NCI-H1930 (cell line): Measurements from ENCODE around the gene GOPC.
"Not testable (repeated sequence)": the region's sequence is repeated elsewhere in the genome, so short reads cannot be mapped to it uniquely, and the experiment has no call there.

ENCODE experiments used
- DNase-seq, 2 experiments: peaks; one replicate each; lab custom pipeline; 2025; lab: John Stamatoyannopoulos, UW

GOPC gene

DNA sequence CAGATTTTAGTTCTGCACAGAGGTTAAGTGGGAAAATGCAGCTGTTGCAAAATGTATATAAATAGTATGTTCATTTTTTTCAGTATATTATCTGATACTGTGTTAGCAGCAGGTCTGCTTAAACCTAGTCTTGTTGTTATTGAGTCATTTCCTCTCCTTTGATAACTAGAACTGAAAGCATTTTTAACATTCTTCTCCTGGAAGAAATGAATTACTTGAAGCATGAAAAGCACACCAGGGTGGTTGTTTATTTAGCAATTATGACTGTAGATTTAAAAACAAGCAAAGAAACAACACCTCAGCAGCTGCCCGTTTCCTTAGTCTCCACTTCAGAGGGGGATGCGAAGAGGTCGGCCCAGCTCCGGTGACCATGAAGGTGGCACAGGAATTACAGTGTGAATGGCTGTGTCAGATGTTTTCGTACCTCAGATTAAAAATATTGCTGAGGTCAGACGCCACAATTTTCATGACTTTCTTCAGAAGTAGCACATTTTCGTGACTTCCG lies 53.5 kb downstream of the GOPC start:
- DNase-seq, result no peak

DNA sequence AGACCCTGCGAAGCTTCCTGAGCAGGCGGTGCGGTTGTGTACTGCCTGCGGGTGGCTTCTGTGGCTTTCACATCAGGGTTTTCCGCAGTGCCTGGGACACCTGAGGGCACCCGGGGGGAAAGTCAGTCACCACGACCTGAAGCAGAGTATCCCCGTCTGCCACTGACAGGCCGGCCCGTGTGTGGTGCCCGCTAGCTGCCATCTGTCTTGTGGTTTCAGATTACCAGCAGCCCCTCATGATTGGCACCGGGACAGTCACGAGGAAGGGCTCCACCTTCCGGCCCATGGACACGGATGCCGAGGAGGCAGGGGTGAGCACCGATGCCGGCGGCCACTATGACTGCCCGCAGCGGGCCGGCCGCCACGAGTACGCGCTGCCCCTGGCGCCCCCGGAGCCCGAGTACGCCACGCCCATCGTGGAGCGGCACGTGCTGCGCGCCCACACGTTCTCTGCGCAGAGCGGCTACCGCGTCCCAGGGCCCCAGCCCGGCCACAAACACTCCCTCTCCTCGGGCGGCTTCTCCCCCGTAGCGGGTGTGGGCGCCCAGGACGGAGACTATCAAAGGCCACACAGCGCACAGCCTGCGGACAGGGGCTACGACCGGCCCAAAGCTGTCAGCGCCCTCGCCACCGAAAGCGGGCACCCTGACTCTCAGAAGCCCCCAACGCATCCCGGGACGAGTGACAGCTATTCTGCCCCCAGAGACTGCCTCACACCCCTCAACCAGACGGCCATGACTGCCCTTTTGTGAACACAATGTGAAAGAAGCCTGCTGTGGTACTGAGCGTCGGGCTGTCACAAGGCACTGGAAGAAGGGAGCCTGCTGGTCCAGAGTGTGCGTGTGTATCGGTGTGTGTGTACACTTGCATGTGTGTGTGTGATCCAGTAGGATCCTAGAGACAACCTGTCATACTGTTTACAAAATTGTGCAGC lies 54.4 kb downstream of the GOPC start:
- no peak for DNase-seq

DNA sequence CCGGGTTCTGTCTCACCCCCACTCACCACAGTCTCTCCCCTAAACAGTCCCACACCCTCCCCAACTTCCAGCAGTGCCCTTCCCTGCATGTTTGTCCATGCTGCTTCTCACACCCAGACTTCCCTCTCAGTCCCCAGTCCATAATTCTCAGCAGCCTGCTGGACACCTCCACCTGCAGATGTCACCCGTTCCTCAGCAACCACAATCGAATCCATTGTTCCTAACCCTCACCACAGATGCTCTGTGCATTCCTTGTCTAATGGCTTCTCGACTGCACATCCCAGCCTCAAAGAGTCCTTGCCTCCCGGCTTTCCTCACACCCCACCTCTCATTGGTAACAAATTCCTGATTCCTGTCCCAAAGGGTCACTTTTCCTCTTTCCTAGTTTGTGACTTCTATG lies 55.6 kb downstream of the GOPC start:
- no peak for DNase-seq

DNA sequence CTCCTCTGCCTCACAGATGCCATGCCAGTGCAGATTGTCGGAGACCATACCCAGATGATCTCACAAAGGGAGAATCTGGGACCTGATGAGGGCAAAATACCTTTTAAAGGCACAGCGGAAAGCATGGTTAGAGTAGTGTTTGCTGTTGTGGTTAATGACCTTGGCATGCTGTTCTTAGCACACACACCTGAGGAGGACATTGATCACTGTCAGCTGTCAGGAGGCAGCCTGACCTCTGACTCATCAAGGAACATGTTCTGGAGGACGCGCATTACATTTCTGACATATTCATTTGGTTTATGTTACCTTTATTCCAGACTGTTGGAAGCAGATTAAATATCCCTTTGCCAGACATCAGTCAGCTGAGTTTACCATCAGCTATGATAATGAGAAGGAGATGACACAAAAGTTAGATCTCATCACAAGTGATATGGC lies 57.1 kb downstream of the GOPC start:
- DNase-seq, result no peak

DNA sequence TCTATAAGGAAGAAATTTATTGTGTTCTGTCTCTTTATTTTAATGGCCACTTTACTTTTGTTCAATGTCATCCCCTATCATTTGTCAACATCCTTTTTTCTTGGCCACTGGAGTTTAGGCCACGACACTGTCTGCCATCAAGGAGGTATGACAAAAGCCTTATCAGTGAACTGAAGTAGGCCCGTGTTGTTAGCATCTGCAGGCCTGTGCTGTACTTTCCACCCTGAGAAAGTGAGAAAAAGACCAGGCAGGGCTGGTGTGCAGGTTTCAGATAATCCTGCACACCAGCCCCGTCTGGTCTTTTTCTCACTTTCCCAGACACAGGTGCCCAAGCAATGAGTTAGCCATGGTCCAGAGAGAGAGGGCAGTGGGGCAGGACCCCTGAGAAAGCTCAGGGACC lies 57.6 kb downstream of the GOPC start:
- DNase-seq, result no peak

DNA sequence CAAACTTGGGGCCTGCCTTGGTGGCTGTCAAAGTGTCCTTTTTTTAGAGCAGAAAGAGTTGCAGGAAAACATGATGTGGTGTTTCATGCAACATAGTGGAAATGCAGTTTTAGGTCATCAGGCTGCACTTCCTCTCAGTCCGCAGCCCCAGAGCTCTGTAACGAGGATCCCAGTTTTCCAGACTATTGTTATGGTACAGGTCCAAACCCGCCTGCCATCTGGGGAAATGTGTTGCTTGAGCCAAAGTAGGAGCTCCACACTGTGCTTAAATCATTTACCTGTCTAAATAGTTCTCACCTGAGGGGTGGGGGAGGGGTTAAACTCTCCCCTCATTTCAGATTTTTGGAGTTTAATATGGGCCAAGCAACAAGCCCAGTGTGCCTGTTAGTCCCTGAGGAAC lies 59.8 kb downstream of the GOPC start:
- DNase-seq, result no peak

DNA sequence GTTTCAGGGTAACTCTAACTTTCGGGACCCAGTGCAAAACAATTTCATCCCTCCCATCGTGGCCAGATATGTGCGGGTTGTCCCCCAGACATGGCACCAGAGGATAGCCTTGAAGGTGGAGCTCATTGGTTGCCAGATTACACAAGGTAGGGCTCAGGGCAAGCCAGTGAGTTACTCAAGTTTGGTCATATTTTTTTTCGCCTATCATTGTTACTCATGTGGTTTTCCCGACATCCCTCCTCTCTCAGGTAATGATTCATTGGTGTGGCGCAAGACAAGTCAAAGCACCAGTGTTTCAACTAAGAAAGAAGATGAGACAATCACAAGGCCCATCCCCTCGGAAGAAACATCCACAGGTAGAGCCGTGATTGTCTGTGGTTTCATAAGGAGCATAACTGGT lies 61.6 kb downstream of the GOPC start:
- DNase-seq, result no peak

DNA sequence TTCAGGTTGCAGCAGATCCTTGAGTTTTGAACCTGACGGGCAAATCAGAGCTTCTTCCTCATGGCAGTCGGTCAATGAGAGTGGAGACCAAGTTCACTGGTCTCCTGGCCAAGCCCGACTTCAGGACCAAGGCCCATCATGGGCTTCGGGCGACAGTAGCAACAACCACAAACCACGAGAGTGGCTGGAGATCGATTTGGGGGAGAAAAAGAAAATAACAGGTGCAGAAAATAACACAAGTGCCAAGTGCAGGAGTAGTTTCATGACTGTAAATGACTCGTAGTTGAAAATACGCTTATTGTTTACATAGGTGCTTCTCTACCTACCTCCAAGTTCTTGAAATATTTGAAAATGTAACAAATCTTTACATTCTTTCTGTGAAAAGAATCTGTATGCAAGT lies 63.7 kb downstream of the GOPC start:
- no peak for DNase-seq

DNA sequence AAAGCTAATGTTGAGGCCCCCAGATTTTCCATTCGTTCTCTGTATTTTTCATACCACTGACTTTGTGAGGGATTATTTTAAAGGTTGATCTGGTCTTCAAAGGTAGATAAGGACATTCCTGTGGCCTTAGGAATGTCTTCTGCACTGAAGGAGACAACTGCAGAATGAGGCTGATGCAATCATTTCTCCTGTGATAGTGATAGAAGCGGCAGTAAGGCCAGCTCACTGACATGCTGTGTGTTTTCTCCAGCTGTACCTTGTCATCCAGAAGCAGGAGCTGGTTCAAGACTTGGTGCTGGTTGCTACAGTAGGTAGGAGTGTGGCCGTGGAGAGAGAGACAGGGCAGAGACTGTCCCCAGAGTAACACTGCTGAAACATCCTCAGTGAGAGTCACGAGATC lies 66.0 kb downstream of the GOPC start:
- DNase-seq, result no peak

DNA sequence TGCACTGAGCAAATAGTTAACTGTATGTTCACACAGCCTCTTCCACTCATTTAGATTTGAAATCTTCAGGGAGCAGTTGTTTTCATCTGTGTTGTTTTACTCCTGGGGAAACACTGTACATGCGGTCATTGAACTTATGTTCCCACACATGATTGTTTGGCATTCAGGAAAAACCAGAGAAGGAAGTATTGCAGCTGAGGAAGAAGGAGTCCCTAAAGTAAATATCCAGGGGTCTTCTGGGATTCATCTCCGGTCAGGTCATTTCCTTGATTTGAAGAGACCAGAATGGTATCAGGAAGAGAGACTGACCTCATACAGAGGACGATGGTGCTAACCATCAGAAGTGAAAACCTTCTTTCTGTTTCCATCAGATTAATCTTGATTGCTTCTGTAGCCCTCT lies 67.3 kb downstream of the GOPC start:
- no peak for DNase-seq

DNA sequence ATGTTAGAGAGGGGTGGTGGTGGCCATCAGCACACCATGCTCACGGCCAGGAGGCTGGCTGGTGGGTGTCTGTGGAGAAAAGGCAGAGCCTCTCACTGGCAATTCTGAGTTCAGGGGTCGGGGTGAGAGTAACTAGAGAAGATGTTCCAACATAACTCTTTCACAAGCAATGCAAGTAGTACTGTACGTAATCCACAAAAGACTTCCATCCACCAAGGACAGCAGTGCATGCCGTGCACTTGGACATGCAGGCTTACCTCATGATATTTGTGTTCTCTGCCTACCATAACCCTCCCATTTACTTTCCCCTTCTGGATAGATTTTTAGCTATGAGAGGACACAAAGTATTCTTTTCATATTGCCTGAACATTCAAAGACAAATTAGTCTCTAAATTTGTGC lies 68.5 kb downstream of the GOPC start:
- no peak for DNase-seq

DNA sequence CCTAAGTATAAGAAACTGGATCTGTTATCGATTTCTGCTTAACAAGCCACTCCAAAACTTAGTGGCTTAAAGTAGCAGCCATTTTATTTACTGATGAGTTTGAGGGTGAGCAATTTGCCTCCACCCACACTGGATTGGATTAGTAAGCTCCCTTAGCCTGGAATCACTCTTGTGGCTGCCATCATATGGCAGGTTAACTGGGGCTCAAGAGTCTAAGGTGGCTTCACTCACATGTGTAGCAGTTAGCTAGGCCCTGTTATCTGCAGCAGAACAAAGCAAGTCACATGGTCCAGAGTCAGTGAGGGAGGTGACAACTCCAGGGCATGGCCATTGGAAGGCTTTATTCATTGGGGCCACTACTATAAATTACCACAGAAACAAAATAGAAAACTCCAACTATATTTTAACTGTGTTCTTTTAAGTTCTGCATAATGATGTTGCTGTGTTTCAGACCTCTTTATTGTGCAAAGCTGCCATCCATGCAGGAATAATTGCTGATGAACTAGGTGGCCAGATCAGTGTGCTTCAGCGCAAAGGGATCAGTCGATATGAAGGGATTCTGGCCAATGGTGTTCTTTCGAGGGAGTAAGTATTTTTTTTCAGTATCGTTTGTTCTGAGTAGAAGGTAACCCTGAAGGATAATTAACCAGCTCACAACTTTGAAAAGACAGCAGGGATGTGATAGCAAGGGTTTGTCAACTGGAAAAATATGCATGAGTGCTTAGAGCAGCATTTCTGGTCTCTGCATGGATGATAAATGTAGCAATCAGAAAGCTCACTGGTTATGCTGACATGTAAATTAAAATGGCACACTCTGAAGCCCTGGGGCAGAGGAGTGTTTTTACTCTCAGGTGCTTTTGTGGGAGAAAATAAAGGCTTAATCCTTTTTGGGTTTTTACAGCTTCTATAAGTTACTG lies 70.2 kb downstream of the GOPC start:
- DNase-seq, result no peak

DNA sequence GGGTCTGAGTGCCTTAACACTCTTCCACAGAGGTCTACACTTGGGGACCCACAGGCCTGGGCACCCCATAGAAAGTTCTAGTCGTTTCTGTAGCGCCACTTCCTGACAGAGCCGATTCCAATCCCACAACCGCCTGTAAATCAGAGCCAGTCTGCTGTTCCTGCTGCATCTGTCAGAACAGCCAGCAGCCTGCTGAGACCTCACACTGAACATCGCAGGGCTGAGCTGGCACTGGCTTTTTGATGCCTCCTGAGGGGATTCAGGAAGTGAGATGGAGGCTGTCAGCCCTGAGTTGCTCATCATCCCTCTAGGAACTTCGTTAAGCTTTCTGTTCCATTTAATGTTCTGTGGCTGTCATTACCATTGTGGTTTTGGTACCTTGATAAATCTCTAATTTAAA lies 71.0 kb downstream of the GOPC start:
- DNase-seq, result no peak

DNA sequence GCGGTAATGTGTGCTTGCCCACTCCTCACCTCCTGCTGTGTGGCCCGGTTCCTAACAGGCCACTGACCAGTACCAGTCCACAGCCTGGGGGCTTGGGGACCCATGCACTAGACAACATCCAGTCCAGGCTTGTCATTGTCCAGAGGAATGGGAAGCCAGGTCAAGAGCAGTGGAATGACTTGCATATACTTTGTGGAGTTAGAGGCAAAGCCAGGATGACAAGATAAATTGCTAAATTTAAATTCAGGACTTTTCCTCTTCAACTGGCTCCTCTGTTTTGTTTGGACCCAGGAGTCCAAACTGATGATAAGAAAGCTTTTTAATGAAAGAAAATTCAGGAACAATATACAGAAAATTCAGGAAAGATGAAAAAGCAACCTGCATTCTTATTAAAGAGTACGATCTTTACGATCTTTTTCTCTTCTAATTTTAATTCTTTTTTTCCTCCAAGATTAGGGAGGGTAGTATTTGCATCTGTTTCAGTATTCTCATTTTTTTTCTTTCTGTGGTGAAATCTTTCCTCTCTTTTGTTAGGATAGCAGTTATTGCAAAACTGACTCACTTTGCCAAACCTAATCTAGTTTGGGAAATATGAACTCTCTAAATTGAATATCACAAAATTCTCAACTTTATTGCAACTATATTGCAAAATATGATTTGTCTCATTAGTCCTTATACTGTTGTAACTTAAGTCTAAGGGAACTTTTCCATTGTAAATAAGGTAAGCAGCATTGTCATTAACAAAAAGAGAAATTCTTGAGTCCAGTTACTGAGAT lies 71.7 kb downstream of the GOPC start:
- DNase-seq, result no peak

DNA sequence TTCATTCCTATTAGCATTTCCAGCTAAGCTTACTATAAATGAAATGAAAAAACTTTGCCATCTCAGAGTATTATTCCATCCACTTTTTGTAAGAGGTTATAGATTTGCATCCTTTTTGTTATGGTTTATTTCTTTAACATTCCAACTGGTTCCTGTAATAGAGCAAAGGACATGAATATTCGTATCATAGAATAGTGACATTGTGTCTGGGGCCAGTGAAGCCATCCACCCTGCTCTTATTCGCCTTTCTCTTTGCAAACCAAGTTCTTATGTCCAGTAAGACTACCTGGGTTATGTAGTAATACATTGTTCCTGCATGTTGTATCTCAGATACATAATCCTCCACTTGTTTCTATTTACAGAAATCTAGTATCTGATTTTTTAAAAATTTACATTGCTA lies 76.7 kb downstream of the GOPC start:
- no peak for DNase-seq

DNA sequence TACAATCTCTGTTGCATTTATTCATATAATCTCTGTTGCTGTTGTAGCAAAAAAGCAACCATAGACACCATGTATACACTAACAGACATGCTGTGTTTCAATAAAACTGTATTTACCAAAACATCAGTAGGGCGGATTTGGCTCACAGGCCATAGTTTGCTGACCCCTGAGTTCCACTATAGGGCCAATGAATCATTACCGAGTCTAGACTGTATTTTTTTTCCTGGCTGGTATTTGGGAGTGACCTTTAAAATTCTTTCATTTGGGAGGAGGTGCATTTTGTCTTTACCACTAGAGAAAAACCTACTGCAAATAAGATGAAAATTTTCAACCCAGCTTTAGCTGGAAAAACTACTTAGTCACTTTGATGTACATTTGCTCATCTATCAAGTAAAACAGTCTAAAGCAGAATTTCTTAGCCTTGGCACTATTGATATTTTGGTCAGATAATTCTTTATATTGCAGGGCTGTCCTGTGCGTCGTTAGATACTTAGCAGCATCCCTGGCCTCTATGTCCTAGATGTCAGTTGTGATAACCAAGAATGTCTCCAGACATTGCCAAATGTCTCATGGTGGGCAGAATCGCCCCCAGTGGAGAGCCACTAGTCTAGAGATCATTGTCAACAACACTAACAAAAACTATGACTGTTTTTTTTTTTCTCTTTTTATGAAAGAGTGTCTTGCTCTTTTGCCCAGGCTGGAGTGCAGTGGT lies 80.4 kb downstream of the GOPC start:
- DNase-seq, result no peak

DNA sequence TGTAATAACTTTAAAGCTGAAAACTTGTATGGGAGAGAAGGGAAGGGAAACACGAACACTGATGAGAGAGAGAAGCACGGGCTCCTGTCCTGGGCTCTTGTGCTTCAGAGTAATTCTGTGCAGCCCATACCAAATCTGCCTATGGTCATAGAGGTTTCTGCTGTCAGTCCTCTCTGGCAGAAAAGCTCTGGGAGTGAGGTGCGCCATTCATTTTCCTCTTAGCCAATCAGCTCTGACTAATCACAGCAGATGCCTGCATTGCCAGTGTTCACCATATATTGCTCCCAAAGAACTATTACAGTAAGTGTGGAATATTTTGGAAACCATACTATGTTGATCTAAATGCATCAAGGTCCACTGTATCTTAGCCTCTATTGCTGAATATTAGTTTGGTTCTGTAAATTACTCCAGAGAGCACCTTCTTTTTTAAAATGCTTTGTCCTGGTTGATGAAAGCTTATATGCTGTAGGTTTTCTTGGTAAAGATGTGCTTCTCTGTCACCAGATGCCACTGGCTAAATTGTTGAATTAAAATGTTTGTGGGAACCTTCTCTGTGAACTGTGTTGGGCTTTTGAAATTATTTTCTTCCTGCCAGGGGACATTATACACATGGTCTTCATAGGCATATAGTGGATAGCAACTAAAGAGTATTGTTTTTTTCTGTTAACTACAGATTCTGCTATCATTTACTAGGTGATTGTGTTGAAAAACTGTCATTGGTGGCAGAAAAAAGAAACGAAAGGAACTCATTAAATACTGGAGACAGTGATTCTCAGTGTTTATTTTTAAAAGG lies 81.5 kb downstream of the GOPC start:
- DNase-seq, result no peak

DNA sequence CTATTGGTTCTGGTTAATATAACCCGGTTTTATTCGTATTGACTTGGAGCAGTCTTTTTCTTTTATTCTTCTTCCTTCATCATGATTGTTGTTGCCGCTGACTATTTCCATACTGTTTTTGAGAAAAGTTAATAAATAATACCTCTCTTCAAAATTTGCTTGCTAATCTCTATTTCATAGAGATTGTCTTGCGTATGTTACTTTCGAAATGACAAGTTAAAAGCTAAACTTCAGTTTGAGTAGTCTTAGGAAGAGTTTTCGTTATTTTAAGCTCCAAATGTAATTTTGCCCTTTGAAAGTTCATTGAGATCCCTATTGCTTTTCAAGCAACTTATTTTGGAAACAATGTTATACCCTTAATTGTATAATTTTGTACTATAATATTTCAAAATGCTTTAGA lies 83.4 kb downstream of the GOPC start:
- no peak for DNase-seq

DNA sequence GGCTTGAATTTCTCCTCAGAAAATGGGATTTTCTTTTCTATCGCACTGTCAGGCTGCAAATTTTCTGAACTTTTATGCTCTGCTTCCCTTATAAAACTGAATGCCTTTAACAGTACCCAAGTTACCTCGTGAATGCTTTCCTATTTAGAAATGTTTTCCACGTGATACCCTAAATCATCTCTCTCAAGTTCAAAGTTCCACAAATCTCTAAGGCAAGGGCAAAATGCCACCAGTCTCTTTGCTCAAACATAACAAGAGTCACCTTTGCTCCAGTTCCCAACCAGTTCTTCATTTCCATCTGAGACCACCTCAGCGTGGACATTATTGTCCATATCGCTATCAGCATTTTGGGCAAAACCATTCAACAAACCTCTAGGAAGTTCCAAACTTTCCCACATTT lies 84.3 kb downstream of the GOPC start:
- not testable (repeated sequence) for DNase-seq

DNA sequence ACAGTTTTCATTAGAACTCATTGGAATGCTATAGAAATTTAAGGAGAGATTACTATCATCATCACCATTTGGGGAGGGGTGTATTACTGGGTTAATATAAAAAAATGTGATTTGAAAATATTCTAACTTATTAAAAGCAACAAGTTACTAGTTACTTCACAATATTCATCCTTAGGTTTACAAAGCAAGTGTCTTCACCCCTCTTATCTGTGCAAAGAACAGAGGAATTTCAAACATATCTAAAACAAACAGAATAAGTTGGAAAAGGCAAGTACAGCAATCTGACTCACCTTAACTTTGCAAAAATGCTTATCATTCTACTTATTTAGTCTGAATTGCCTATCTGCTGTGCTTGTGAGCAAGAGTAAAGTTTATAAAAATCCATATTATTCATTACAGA lies 87.0 kb downstream of the GOPC start:
- DNase-seq, result no peak

DNA sequence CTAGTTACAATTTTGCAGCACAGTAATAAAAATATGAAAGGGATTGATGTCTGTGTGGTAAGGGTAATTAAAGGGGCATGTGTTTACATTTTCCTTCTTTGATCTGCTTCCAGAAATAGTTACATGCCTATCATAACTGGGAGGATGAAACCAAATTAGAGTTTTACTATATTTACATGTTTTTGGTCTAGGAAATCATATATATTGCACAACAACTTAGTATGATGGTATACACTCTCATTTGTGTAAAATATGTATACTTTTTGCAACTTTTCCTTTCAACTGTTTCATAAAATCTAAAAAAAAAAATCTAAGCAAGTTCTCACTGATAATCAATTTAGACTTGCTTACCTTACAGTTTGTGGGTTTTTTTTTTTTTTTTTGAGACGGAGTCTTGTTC lies 87.7 kb downstream of the GOPC start:
- no peak for DNase-seq
